Daoy (cell line): ENCODE measurements around the gene ARSK. TPM values are rescaled to one million over a fixed set of nuclear protein-coding genes. Genes with fewer than 3 reads are reported as not detected.

ENCODE experiments used
- DNase-seq: peaks from one replicate; pipeline ENCODE4 v3.0.0-alpha.2; 2015; ENCODE audit warnings: low read depth
- total RNA-seq: library from RNA; depleted of rRNA; stranded (reverse); fragments of >200 nt; shearing (Covaris generic); gene quantifications from 2 replicates; pipeline ENCODE4 v1.2.3, GENCODE V29; 2014

Gene ARSK
- total RNA-seq, 1 experiment from 2014 or later, result 6.2 TPM

- no peak for DNase-seq
These were observed 8.5 kb downstream of the ARSK start for GRCh38 chr5:95563367-95563766.

GRCh38 chr5:95564450-95564849, 9.5 kb downstream of the ARSK start:
- DNase-seq, result no peak

DNA sequence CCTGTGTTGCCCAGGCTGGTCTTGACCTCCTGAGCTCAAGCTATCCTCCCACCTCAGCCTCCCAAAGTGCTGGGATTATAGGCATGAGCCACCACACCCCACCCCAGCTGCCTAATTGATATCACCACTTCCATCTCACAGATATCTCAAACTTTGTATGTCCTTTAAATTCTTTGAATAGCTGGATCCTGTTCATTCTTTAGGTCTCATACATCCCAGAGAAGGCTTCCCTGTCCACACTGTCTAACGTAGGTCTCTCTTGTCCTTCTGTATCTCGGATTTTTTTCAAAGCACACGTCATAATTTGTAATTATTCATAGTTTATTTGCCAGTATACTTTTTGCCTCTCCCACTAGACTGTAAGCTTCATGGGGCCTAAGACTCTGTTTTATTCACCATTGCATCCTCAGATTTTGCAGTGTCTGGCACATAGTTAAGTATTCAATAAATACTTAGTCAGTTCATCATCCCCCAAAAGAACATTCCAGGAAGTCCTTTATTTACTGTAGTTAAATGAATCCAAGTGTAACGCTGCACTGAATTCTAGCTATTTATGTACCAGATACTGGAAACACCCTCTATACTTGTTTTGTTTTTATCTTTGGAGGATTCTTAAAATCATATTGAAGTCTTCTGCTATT, 10.5 kb downstream of the ARSK start:
- DNase-seq, result no peak

GRCh38 chr5:95572016-95572415, 17.1 kb downstream of the ARSK start:
- no peak for DNase-seq

GRCh38 chr5:95581576-95581975, 26.7 kb downstream of the ARSK start:
- no peak for DNase-seq

DNA sequence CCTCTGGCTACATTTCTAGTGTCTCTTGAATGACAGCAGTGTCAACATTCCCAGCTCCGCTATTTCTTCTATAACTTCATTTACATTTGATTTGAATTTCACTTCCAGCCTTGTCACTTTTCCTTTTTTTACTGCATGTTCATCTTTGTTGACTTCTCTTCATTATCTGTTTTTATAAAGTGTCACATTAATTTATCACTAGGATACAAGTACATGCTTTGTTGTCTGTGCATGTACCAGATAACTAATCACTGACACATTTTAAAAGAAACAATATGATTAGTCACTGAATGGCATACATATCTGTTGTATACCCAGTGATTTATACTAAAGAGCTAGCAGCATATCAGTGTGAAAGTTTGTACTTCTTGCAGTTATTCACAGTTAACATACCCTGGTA, 29.1 kb downstream of the ARSK start:
- no peak for DNase-seq

DNA sequence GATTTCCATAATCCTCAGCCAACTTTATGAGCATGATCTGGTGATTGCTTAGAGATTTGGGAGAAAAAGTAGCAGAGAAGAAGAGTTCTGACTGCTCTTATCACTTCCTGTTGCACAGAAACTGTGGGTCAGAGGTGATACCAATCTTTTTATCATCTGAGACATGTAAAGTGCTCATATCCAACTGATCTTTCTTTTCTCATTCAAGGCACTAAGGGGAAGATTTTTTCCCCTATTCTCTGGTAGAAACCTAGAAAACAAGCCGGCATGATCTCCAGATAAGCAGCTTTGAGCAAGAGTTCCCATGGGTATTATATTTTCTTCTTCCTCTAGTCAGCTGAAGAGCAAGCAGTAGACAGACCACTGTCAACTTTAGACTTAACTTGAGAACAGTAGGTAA, 36.0 kb downstream of the ARSK start:
- no peak for DNase-seq

GRCh38 chr5:95591490-95591901, 36.6 kb downstream of the ARSK start:
- no peak for DNase-seq

DNA sequence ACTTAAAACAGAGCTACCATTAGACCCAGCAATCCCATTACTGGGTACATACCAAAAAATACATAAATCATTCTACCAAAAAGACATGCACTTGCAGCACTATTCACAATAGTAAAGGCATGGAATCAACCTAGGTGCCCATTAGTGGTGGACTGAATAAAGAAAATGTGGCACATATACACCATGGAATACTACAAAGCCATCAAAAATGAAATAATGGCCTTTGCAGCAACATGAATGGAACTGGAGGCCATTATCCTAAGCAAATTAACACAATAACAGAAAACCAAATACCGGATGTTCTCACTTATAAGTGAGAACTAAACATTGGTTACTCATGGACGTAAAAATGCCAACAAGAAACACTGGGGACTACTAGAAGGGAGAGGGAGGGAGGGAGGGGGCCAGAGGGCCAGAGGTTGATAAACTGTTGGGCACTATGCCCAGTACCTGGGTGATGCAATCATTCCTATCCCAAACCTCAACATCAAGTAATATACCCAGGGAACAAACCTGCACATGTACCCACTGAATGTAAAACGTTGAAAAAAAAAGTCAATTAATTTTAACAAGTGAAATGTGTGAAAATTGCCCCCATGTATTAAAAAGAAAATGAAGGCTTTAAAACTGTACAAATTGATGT, 40.5 kb downstream of the ARSK start:
- peak; percentile 9 for DNase-seq

DNA sequence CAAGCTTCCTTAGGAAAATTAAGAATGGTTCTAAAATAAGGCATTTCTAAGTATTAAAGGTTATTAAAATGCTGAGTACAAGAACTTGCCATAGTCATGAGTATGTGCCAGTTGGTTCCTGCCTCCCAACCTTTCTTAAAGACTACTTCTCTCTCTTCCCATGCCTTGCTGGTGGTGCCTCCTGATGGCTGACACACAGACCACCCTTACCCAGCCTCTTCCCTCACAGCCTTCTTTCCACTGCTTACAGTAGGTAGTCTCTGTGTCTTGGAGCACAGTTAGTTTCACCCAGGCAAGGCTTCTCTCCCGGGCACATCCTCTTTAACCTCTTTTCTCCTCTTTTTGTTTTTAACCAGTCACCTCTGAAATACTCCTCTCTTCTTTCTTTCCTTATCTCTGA, 44.4 kb downstream of the ARSK start:
- no peak for DNase-seq

- DNase-seq, result no peak
These were observed 45.7 kb downstream of the ARSK start for GRCh38 chr5:95600557-95600956.

DNA sequence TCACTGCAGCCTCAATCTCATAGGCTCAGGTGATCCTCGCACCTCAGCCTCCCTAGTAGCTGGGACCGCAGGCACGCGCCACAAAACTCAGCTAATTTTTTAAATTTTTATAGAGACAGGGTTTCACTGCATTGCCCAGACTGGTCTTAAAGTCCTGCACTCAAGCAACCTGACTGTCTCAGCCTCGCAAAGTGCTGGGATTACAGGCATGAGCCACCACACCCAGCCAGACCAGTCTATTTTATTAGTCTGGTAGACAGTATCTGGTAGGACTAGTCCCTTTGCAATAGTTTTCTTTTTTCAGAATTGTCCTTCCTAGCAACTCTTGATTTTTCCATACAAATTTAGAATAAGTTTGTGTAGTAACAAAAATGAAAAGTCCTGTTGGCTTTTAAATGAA, 50.9 kb downstream of the ARSK start:
- no peak for DNase-seq

- DNase-seq, result no peak
These were observed 51.5 kb downstream of the ARSK start for GRCh38 chr5:95606419-95606818.

DNA sequence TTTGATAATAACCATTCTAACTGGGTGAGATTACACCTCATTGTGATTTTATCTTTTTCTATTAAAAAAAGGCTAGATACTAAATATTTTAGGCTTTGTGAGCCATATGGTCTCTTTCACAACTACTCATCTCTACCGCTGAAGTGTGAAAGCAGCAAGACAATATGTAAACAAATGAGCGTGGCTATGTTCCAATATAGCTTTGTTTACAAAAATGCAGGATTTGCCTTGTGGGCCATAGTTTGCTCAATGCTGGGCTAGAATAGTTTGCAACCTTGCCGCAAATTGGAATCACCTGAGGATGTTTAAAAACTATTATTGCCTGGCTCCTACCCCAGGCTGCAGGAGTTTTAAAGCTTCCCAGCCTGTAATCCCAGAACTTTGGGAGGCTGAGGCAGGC, 54.8 kb downstream of the ARSK start:
- no peak for DNase-seq

DNA sequence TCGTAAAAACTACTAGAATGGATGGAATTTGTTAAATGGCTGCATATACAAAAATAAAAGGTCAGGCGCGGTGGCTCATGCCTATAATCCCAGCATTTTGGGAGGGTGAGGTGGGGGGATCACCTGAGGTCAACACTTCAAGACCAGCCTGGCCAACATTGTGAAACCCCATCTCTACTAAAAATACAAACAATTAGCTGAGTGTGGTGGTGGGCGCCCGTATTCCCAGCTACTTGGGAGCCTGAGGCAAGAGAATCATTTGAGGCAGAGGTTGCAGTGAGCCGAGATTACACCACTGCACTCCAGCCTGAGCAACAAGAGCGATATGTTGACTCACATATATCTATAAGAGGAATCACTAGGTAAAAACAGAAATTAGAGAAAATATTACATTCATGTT, 55.6 kb downstream of the ARSK start:
- DNase-seq, result no peak

- DNase-seq, result no peak
These were observed 56.5 kb downstream of the ARSK start for GRCh38 chr5:95611396-95611795.

DNA sequence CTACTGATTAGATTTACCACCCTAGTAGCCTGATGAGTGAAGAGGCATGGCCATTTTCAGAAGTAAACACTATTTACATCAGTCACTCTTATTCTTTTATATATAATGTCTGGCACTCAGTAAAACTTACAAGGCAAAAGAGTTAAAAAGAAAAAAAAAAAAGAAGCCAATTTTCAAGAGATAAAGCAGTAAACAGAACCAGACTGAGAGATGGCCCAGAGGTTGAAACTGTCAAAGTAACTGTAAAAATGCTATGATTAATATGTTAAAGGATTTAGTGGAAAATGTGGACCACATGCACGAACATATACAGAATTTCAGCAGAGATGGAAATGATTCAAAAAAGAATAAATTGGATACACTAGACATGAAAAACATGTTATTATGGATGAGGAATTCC, 58.6 kb downstream of the ARSK start:
- DNase-seq, result no peak

GRCh38 chr5:95615164-95615467, 60.2 kb downstream of the ARSK start:
- no peak for DNase-seq

GRCh38 chr5:95617057-95617456, 62.2 kb downstream of the ARSK start:
- DNase-seq, result no peak

DNA sequence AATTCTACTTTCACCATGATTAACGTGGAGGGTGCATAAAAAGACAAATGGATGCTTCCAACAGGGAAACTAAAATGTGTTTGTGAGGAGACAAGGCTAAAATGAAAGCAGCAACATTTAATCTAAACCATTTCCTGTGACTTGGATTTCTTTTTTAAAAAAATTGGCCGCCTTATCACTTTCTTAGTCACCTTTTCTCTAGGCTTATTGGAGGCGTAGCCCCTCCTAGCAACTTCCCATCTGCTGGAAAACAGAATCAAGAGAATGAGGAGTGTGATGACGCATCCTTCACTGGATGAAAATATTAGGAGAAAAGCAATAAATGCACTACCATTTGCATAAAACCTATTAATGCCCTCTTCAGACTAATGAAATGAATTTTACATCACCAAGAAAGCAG, 64.2 kb downstream of the ARSK start:
- peak; percentile 64 for DNase-seq

DNA sequence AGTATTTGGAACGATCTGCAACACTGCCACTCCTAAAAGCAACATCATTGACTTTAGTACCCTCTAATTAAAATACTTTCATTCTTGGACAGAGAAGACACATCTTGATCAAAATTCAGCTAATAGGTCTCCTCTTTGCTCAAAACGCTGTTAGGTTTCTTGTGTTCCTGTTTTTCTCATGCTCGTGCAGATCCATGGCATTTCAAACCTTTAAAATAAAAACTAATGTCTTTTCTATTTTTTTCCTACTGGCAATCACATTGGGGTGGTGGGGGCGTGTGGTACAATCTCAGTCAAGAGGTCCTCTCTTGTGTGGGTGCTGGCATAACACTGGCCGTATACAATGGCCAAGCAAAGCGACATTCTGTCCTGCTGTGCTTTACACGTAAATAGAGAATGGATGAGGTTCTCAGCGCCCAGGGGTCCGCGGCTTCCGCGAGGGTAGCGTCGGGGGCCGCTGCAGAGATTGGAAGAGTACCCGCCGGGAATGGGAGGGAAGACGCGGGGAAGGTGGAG, 64.7 kb downstream of the ARSK start:
- DNase-seq, result no peak

DNA sequence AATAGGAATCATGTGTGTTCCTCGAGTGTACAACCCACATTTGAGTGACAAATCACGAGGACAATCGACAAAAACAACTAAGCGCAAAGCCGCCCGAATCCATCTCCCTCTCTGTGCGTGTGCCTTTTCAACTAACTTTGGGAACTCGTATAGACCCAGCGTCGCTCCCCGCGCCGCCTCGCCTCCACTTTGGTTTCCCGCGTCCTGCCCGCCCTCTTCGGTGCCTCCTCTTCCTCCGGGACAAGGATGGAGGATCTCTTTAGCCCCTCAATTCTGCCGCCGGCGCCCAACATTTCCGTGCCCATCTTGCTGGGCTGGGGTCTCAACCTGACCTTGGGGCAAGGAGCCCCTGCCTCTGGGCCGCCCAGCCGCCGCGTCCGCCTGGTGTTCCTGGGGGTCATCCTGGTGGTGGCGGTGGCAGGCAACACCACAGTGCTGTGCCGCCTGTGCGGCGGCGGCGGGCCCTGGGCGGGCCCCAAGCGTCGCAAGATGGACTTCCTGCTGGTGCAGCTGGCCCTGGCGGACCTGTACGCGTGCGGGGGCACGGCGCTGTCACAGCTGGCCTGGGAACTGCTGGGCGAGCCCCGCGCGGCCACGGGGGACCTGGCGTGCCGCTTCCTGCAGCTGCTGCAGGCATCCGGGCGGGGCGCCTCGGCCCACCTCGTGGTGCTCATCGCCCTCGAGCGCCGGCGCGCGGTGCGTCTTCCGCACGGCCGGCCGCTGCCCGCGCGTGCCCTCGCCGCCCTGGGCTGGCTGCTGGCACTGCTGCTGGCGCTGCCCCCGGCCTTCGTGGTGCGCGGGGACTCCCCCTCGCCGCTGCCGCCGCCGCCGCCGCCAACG, 65.3 kb downstream of the ARSK start, which contains the start of gene GPR150:
Gene GPR150, plus strand, starts transcription at position 58 of the 840 bp plus-strand sequence. Its CDS starts 189 bp downstream, at position 247.
- peak; percentile 76 for DNase-seq
